Measurements from ENCODE around the gene FCMR. TPM values are rescaled to one million over a fixed set of nuclear protein-coding genes. Genes with fewer than 3 reads are reported as not detected.

Gene FCMR
- total and polyA plus RNA-seq, 2 donors (not counting 1 experiment from before 2014, with no cell fraction given), result 711 to 931 TPM

DNA sequence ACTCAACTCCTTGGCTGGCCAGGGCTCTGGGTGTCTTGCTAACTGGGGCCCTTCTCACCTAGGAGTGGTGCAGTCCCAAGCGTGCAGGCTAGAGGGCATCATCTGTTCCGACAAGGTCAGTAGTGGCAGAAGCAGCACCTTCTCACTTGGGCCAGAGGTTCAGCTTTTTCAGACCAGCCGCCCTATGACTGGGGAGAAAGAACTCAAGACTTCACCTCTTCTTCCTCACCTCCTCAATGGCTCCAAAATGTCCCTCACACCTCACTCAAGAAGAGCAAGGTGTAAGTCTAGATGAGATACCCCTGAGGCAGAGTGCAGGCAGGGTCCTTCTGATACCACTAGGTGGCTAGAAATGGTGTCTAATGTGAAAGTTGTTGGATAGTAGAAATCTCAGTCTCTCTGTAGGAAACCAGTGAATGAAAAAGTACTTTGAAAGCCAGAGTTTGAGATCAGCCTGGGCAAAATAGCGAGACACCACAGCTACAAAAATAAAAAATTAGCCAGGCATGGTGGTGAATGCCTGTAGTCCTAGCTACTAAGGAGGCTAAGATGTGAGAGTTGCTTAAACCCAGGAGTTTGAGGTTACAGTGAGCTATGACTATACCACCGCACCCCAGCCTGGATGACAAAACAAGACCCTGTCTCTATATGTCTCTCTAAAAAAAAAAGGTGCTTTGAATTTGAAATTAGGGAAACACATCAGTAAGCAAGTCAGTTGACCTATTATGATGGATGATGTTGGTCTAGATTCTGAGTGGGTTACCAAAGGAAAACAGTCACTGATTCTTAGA lies 64.9 kb downstream of the FCMR start:
- ChIA-PET CTCF (interaction anchor here (0.8 to 4.5 kb wide), 21 partner anchors 9 to 199 kb away, joined by 3 to 30 read pairs (median 4); no protein-coding TSS in a partner anchor), POLR2A (no interaction called here)
- Histone ChIP-seq H3K36me3 (replicated peaks in 1 of 2; ENCODE audit: control extremely low read depth in 1 of 2, control insufficient read depth in 1 of 2, extremely low read depth in 1 of 2, insufficient read depth in 2 of 2, low read length in 1 of 2) (no peaks in the 10 kb centered on the region), H3K27me3 (replicated peaks in 1 of 4; ENCODE audit: control extremely low read depth in 1 of 4, control insufficient read depth in 3 of 4, insufficient read depth in 4 of 4, low read length in 3 of 4) (peaks cover 0 to 4% (median 0%) of the 10 kb centered on the region in 4 experiments), H3K79me2 (ENCODE audit: control insufficient read depth, insufficient read depth, low read length) (no peaks in the 10 kb centered on the region), H3K9me3 (ENCODE audit: control extremely low read depth in 1 of 3, control insufficient read depth in 2 of 3, insufficient read depth in 1 of 3, low read length in 2 of 3) (no peaks in the 10 kb centered on the region), H3K4me2 (replicated peaks; ENCODE audit: low read depth, low read length, poor library complexity, severe bottlenecking) (no peak overlapping the region), H3K4me3 (ENCODE audit: control extremely low read depth in 1 of 5, extremely low read depth in 1 of 5, insufficient read depth in 1 of 5, low read depth in 2 of 5, low read length in 4 of 5) (no peak overlapping the region), H3K4me1 (ENCODE audit: control insufficient read depth in 2 of 2, insufficient read depth in 2 of 2, low read length in 2 of 2) (no peaks in the 10 kb centered on the region), H2AFZ (ENCODE audit: insufficient read depth, low read depth, low read length, poor library complexity, severe bottlenecking) (no peak overlapping the region), H3K9ac (ENCODE audit: low read length) (no peak overlapping the region), H4K20me1 (ENCODE audit: control insufficient read depth, insufficient read depth, low read length, poor library complexity, severe bottlenecking) (no peaks in the 10 kb centered on the region), H3K27ac (ENCODE audit: low read length in 2 of 2) (no peak overlapping the region)
- no peak overlapping the region for H3K4me3 Mint-ChIP-seq
- DNase-seq, result peak; percentile 43
- H3K4me1 Mint-ChIP-seq, result peaks cover 4% of the 10 kb centered on the region
- H3K9me3 Mint-ChIP-seq (ENCODE audit: insufficient read depth), result no peaks in the 10 kb centered on the region
- H3K27me3 Mint-ChIP-seq, result peaks cover 18% of the 10 kb centered on the region
- no peak overlapping the region for H3K27ac Mint-ChIP-seq
- TF ChIP-seq, protein P1, sequence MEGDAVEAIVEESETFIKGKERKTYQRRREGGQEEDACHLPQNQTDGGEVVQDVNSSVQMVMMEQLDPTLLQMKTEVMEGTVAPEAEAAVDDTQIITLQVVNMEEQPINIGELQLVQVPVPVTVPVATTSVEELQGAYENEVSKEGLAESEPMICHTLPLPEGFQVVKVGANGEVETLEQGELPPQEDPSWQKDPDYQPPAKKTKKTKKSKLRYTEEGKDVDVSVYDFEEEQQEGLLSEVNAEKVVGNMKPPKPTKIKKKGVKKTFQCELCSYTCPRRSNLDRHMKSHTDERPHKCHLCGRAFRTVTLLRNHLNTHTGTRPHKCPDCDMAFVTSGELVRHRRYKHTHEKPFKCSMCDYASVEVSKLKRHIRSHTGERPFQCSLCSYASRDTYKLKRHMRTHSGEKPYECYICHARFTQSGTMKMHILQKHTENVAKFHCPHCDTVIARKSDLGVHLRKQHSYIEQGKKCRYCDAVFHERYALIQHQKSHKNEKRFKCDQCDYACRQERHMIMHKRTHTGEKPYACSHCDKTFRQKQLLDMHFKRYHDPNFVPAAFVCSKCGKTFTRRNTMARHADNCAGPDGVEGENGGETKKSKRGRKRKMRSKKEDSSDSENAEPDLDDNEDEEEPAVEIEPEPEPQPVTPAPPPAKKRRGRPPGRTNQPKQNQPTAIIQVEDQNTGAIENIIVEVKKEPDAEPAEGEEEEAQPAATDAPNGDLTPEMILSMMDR (IDR thresholded peaks at IDR 0.05), result peak; percentile 61
- TF ChIP-seq EZH2 (IDR thresholded peaks at IDR 0.05; ENCODE audit: borderline replicate concordance, insufficient read depth, low read depth, low read length, poor library complexity, severe bottlenecking), result no peak
- ATAC-seq (ENCODE audit: low read depth), result peak; percentile 61
- 95% methylated on average over 2 of the region's 5 CpGs for WGBS (ENCODE audit: insufficient coverage)
- intact Hi-C loops (cut with micrococcal nuclease), result loop anchor here (2.0 kb wide), 2 partner anchors 76 to 126 kb away; no protein-coding TSS in a partner anchor

DNA sequence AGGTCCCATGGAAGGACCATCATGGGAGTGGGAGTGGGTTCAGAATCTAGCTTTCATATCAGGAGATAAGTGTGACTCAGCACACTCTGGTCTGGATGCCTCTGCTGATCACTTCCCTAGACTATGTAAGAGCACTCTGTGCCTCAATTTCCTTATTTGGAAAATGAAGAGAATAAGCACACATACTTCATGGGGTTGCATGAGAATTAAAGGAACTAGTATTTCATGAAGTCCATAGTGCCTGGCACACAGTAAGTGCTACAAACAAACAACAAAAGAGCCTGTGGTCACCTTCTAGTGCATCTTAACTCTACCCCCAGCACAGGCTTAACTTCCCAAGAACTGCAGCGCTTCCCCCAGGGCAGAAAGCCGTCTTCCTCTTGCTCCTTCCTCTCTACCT lies 65.9 kb downstream of the FCMR start:
- CTCF ChIA-PET, result interaction anchor here (0.8 to 4.5 kb wide), 11 partner anchors 8 to 198 kb away, joined by 3 to 30 read pairs (median 6); no protein-coding TSS in a partner anchor
- Histone ChIP-seq H3K27ac (ENCODE audit: low read length in 2 of 2) (no peak overlapping the region), H3K4me1 (ENCODE audit: control insufficient read depth in 2 of 2, insufficient read depth in 2 of 2, low read length in 2 of 2) (no peaks in the 10 kb centered on the region), H3K9me3 (ENCODE audit: control extremely low read depth in 1 of 3, control insufficient read depth in 2 of 3, insufficient read depth in 1 of 3, low read length in 2 of 3) (no peaks in the 10 kb centered on the region), H3K79me2 (ENCODE audit: control insufficient read depth, insufficient read depth, low read length) (no peaks in the 10 kb centered on the region), H3K4me2 (replicated peaks; ENCODE audit: low read depth, low read length, poor library complexity, severe bottlenecking) (no peak overlapping the region), H3K4me3 (ENCODE audit: control extremely low read depth in 1 of 5, extremely low read depth in 1 of 5, insufficient read depth in 1 of 5, low read depth in 2 of 5, low read length in 4 of 5) (no peak overlapping the region), H3K9ac (ENCODE audit: low read length) (no peak overlapping the region), H3K36me3 (replicated peaks in 1 of 2; ENCODE audit: control extremely low read depth in 1 of 2, control insufficient read depth in 1 of 2, extremely low read depth in 1 of 2, insufficient read depth in 2 of 2, low read length in 1 of 2) (no peaks in the 10 kb centered on the region), H2AFZ (ENCODE audit: insufficient read depth, low read depth, low read length, poor library complexity, severe bottlenecking) (no peak overlapping the region), H4K20me1 (ENCODE audit: control insufficient read depth, insufficient read depth, low read length, poor library complexity, severe bottlenecking) (no peaks in the 10 kb centered on the region), H3K27me3 (replicated peaks in 1 of 4; ENCODE audit: control extremely low read depth in 1 of 4, control insufficient read depth in 3 of 4, insufficient read depth in 4 of 4, low read length in 3 of 4) (peaks cover 0 to 4% (median 0%) of the 10 kb centered on the region in 4 experiments)
- peaks cover 4% of the 10 kb centered on the region for H3K4me1 Mint-ChIP-seq
- DNase-seq (no peak), ATAC-seq (ENCODE audit: low read depth) (no peak)
- H3K27me3 Mint-ChIP-seq, result peaks cover 12% of the 10 kb centered on the region
- H3K9me3 Mint-ChIP-seq (ENCODE audit: insufficient read depth), result no peaks in the 10 kb centered on the region
- TF ChIP-seq, protein P1 (IDR thresholded peaks at IDR 0.05), result no peak
- TF ChIP-seq EZH2 (IDR thresholded peaks at IDR 0.05; ENCODE audit: borderline replicate concordance, insufficient read depth, low read depth, low read length, poor library complexity, severe bottlenecking), result no peak
- POLR2A ChIA-PET, result no interaction called here
- 100% methylated on average over 2 of the region's 2 CpGs for WGBS (ENCODE audit: insufficient coverage)
- intact Hi-C loops (cut with micrococcal nuclease), result loop anchor here (2.0 kb wide), 2 partner anchors 77 to 127 kb away; no protein-coding TSS in a partner anchor
- peak overlapping the region; percentile 38 for H3K27ac Mint-ChIP-seq
- H3K4me3 Mint-ChIP-seq, result no peak overlapping the region

All from B cell (primary cell).